A673 (cell line): ENCODE measurements around the gene XIRP2. TPM values are rescaled to one million over a fixed set of nuclear protein-coding genes. Genes with fewer than 3 reads are reported as not detected.

Experiments used
- BruUV-seq: library from RNA; stranded (reverse); fragments of 400-500 nt; replicated peaks from 2 replicates; lab custom pipeline; 2021; lab: Mats Ljungman, UMichigan
- CTCF ChIA-PET: fragments of 300-600 bp; sonication (Branson Sonifier 250); formaldehyde crosslinking; loops from one replicate; lab custom pipeline; 2022; ENCODE audit warnings: antibody characterized with exemption; lab: Charles Lee
- POLR2A ChIA-PET: fragments of 300-600 bp; sonication (Branson Sonifier 250); formaldehyde crosslinking; loops from one replicate; lab custom pipeline; 2022; ENCODE audit warnings: antibody characterized with exemption; ENCODE audit not compliant: low non-redundant PET; lab: Charles Lee
- DNase-seq: peaks from one replicate; pipeline ENCODE4 v3.0.0-alpha.2; 2015; ENCODE audit warnings: low spot score
- H3K27ac ChIP-seq: fragments of 200-600 bp; sonication (generic); 2 replicates; pipeline ENCODE4 v1.5.1; 2016; ENCODE audit warnings: mixed run types, low read depth, mild to moderate bottlenecking, mixed read lengths, antibody characterized with exemption, low read length; ENCODE audit not compliant: poor library complexity, severe bottlenecking
- H3K27me3 ChIP-seq: fragments of 200-600 bp; sonication (generic); replicated peaks from 2 replicates; pipeline ENCODE4 v1.6.1; 2017; ENCODE audit warnings: mixed run types, low read depth, mild to moderate bottlenecking, mixed read lengths, antibody characterized with exemption, low read length; ENCODE audit not compliant: insufficient read depth, poor library complexity
- H3K36me3 ChIP-seq: fragments of 200-600 bp; sonication (generic); 2 replicates; pipeline ENCODE4 v1.6.1; 2016; ENCODE audit warnings: mixed run types, mild to moderate bottlenecking, mixed read lengths, antibody characterized with exemption, low read length; ENCODE audit not compliant: insufficient read depth, poor library complexity, severe bottlenecking
- H3K4me1 ChIP-seq: fragments of 200-600 bp; sonication (generic); 2 replicates; pipeline ENCODE4 v1.6.1; 2017; ENCODE audit warnings: mixed run types, mild to moderate bottlenecking, mixed read lengths, antibody characterized with exemption, low read length; ENCODE audit not compliant: insufficient read depth, poor library complexity, severe bottlenecking
- H3K4me3 ChIP-seq: fragments of 200-600 bp; sonication (generic); 2 replicates; pipeline ENCODE4 v1.5.1; 2016; ENCODE audit warnings: low read depth, mixed run types, mild to moderate bottlenecking, mixed read lengths, low read length; ENCODE audit not compliant: poor library complexity, severe bottlenecking
- H3K9me3 ChIP-seq: fragments of 200-600 bp; sonication (generic); 2 replicates; pipeline ENCODE4 v1.6.1; 2016; ENCODE audit warnings: mixed run types, low read depth, mild to moderate bottlenecking, mixed read lengths, antibody characterized with exemption, low read length; ENCODE audit not compliant: poor library complexity, severe bottlenecking
- CTCF ChIP-seq: fragments of 300-800, 200-600 bp; sonication (generic); conservative IDR thresholded peaks from 2 replicates; pipeline ENCODE4 v1.5.1; 2017; ENCODE audit warnings: low read depth, mild to moderate bottlenecking, antibody characterized with exemption, low read length, moderate library complexity, mixed read lengths
- EZH2 ChIP-seq: fragments of 200-600 bp; sonication (generic); IDR thresholded peaks from 2 replicates; pipeline ENCODE4 v1.6.1; 2017; ENCODE audit warnings: borderline replicate concordance, low read depth, mild to moderate bottlenecking, mixed read lengths, antibody characterized with exemption, low read length; ENCODE audit not compliant: poor library complexity, severe bottlenecking
- intact Hi-C: fragments of 100-400 bp; cut with micrococcal nuclease; formaldehyde crosslinking; loops from one replicate; pipeline ENCODE4 v1.10.0; 2022; ENCODE audit not compliant: unreplicated experiment
- total RNA-seq: library from RNA; stranded (reverse); gene quantifications from 2 replicates; pipeline ENCODE4 v1.2.3, GENCODE V29; 2021

Gene XIRP2
- total RNA-seq, 1 experiment from 2014 or later: 0.04 TPM

- no peaks in the 10 kb centered on the region for H3K36me3 ChIP-seq
- H3K4me3 ChIP-seq: no peak overlapping the region
- H3K4me1 ChIP-seq: peaks cover 9% of the 10 kb centered on the region
- no peaks in the 10 kb centered on the region for H3K9me3 ChIP-seq
- no peak overlapping the region for H3K27ac ChIP-seq
- TF ChIP-seq EZH2 (no peak), CTCF (no peak)
- POLR2A ChIA-PET: no interaction called here
- BruUV-seq: no TSS peak
- intact Hi-C loops: no loop called here
- CTCF ChIA-PET: no interaction called here
- no peak for DNase-seq
- no peaks in the 10 kb centered on the region for H3K27me3 ChIP-seq
These were observed 409.7 kb downstream of the XIRP2 start for GRCh38 chr2:167298017-167298416.
